Neural cell (in vitro differentiated cells): Measurements from ENCODE around the gene PWWP2A.

ENCODE experiments used
- CTCF ChIP-seq: fragments of 450-650 bp; IDR thresholded peaks from 2 replicates; pipeline ENCODE4 v1.5.1; 2014; ENCODE audit warnings: antibody characterized with exemption, mild to moderate bottlenecking, moderate library complexity; ENCODE audit not compliant: poor library complexity, severe bottlenecking
- EP300 ChIP-seq: fragments of 450-650 bp; conservative IDR thresholded peaks from 2 replicates; pipeline ENCODE4 v1.6.1; 2014; ENCODE audit warnings: antibody characterized with exemption, mild to moderate bottlenecking, moderate library complexity; ENCODE audit not compliant: poor library complexity, severe bottlenecking
- EZH2 ChIP-seq: fragments of 200-600, 300-800 bp; shearing (Covaris generic), sonication (generic); IDR thresholded peaks from 2 replicates; pipeline ENCODE4 v1.6.1; 2014; ENCODE audit warnings: antibody characterized with exemption, low read length, borderline replicate concordance, mild to moderate bottlenecking; ENCODE audit not compliant: insufficient read depth, poor library complexity, severe bottlenecking
- MXI1 ChIP-seq: fragments of 450-650 bp; conservative IDR thresholded peaks from 2 replicates; pipeline ENCODE4 v1.6.1; 2014; ENCODE audit warnings: antibody characterized with exemption, mild to moderate bottlenecking; ENCODE audit not compliant: poor library complexity, severe bottlenecking
- RAD21 ChIP-seq: fragments of 450-650 bp; conservative IDR thresholded peaks from 2 replicates; pipeline ENCODE4 v1.6.1; 2014; ENCODE audit warnings: antibody characterized with exemption, mild to moderate bottlenecking, moderate library complexity
- REST ChIP-seq: IDR thresholded peaks from 2 replicates; pipeline ENCODE4 v1.6.1; 2012; ENCODE audit warnings: borderline replicate concordance
- TAF1 ChIP-seq: IDR thresholded peaks from 2 replicates; pipeline ENCODE4 v1.6.1; 2012; ENCODE audit warnings: low read depth

GRCh38 chr5:160152901-160153300, 33.7 kb upstream of the PWWP2A start:
- TF ChIP-seq MXI1 = no peak
- no peak for TF ChIP-seq CTCF
- no peak for TF ChIP-seq TAF1
- TF ChIP-seq EZH2 = no peak
- no peak for TF ChIP-seq REST
- TF ChIP-seq EP300 = no peak
- no peak for TF ChIP-seq RAD21
